Lower leg skin (tissue), 4 donors: ENCODE results near the gene BAHCC1. TPM values are rescaled to one million over a fixed set of nuclear protein-coding genes. Genes with fewer than 3 reads are reported as not detected.
A peak's percentile ranks its signal among the peaks of the same experiment; 100 is the strongest.
"Not testable (repeated sequence)": the region's sequence is repeated elsewhere in the genome, so short reads cannot be mapped to it uniquely, and the experiment has no call there.

Experiments used
- DNase-seq, 2 donors: peaks; one replicate each; pipeline ENCODE4 v3.0.0-alpha.2; 2019; ENCODE audit warnings: low spot score in 2 of 2
- H3K4me3 ChIP-seq: fragments of 200-600 bp; sonication (generic); 2 replicates; pipeline ENCODE4 v1.5.1; 2017; ENCODE audit warnings: mild to moderate bottlenecking, low read depth; ENCODE audit not compliant: poor library complexity, severe bottlenecking
- CTCF ChIP-seq, 3 donors: fragments of 450-650 bp; IDR thresholded peaks; one replicate each; pipeline ENCODE4 v1.5.1; 2016; ENCODE audit warnings: antibody characterized with exemption in 3 of 3, mild to moderate bottlenecking in 3 of 3, moderate library complexity in 2 of 3
- POLR2A ChIP-seq, 2 donors: fragments of 450-650 bp; IDR thresholded peaks; one replicate each; pipeline ENCODE4 v1.6.1; 2016 to 2017; ENCODE audit warnings: antibody characterized with exemption in 2 of 2, mild to moderate bottlenecking in 1 of 2, moderate library complexity in 1 of 2
- WGBS, 2 donors: methylation state at CpG; one replicate each; pipeline ENCODE4 v1.1.5; 2018; 5-methylcytosine and 5-hydroxymethylcytosine counted together
- intact Hi-C: fragments of 100-400 bp; cut with DNase I; formaldehyde crosslinking; loops from one replicate; pipeline ENCODE4 v1.15.0; 2023; ENCODE audit warnings: low total_unique reads
- total RNA-seq, 4 donors: library from RNA; depleted of rRNA; stranded (reverse); fragments of >200 nt; gene quantifications; one replicate each; pipeline ENCODE4 v1.1.0, GENCODE V29; 2016

Gene BAHCC1
- total RNA-seq, 4 donors from 2014 or later = 4.1 to 14.2 (median 10.0) TPM

GRCh38 chr17:81423698-81424071, 28.4 kb downstream of the BAHCC1 start:
- TF ChIP-seq CTCF (IDR thresholded peaks at IDR 0.05) = no peak
- no peak for TF ChIP-seq POLR2A (IDR thresholded peaks at IDR 0.05)
- no peak overlapping the region for H3K4me3 ChIP-seq
- WGBS, 2 donors = 43 to 61% methylated on average over 16 of the region's 16 CpGs
- DNase-seq = no peak
- intact Hi-C loops = no loop called here

GRCh38 chr17:81424151-81425017, 29.1 kb downstream of the BAHCC1 start:
- intact Hi-C loops = no loop called here
- 92 to 95% methylated on average over 5 of the region's 5 CpGs for WGBS, 2 donors
- TF ChIP-seq POLR2A (IDR thresholded peaks at IDR 0.05) (no peak), CTCF (IDR thresholded peaks at IDR 0.05) (peak in 1 of 3 donors; percentile 47)
- DNase-seq = no peak
- no peak overlapping the region for H3K4me3 ChIP-seq

GRCh38 chr17:81425041-81425440, 29.8 kb downstream of the BAHCC1 start:
- intact Hi-C loops, H3K4me3 ChIP-seq, DNase-seq: not testable (repeated sequence)

GRCh38 chr17:81425716-81426392, 30.6 kb downstream of the BAHCC1 start:
- H3K4me3 ChIP-seq, DNase-seq, intact Hi-C loops: not testable (repeated sequence)
- WGBS, 2 donors = 83 to 88% methylated on average over 4 of the region's 4 CpGs

- 61 to 67% methylated on average over 14 to 22 of the region's 22 CpGs for WGBS, 2 donors
- intact Hi-C loops = no loop called here
Observed at GRCh38 chr17:81426393-81427172, 31.3 kb downstream of the BAHCC1 start.

More at GRCh38 chr17:81426393-81427172, 31.3 kb downstream of the BAHCC1 start:
- no peak for TF ChIP-seq POLR2A (IDR thresholded peaks at IDR 0.05)
- no peak for TF ChIP-seq CTCF (IDR thresholded peaks at IDR 0.05)
- H3K4me3 ChIP-seq = no peak overlapping the region
- DNase-seq = no peak
